ENCODE data around the gene FAM8A1. TPM values are rescaled to one million over a fixed set of nuclear protein-coding genes. Genes with fewer than 3 reads are reported as not detected.

The FAM8A1 gene
- total RNA-seq, 1 experiment from 2014 or later, result 13.4 TPM

DNA sequence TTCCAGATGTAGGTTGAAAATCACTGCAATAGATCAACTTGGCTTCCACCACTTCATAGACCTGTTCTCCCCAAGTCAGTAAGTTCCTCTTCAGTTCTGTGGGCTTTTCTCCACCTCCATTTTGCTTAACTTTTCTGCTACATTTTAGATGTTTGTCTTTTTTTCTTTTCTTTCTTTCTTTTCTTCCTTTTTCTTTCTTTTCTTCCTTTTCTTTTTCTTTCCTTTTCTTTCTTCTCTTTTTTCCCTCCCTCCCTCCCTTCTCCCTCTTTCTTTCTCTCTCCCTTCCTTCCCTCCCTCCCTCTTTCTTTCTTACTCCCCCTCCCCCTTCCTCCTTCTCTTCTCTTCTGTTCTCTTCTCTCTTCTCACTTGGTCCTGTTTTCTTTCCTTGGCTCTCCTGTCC is 6.9 kb upstream of the FAM8A1 start:
- TF ChIP-seq EZH2 (IDR thresholded peaks at IDR 0.05) (no peak), YY1 (IDR thresholded peaks at IDR 0.05; ENCODE audit: extremely low read depth, insufficient replicate concordance, low read depth, low read length) (no peak), EZH2phosphoT487 (IDR thresholded peaks at IDR 0.05; ENCODE audit: borderline replicate concordance) (no peak)
- no peaks in the 10 kb centered on the region for H3K36me3 ChIP-seq (ENCODE audit: control insufficient read depth in 1 of 2, insufficient read depth in 2 of 2, low read length in 2 of 2)
- H3K9ac ChIP-seq (ENCODE audit: low read length), result no peak overlapping the region
- ChIA-PET CTCF (no interaction called here), POLR2A (no interaction called here), RAD21 (ENCODE audit: low non-redundant PET in 1 of 2, low total read pairs in 2 of 2, uncharacterized antibody in 2 of 2, unreplicated experiment in 2 of 2) (no interaction called here)
- H4K20me1 ChIP-seq (ENCODE audit: insufficient read depth), result no peaks in the 10 kb centered on the region
- DNase-seq (ENCODE audit: low read depth, low spot score) (no peak), ATAC-seq (no peak)
- intact Hi-C loops (cut with micrococcal nuclease), result no loop called here
- H3K9me3 ChIP-seq (ENCODE audit: control insufficient read depth in 1 of 2, insufficient read depth in 1 of 2, low read depth in 1 of 2, low read length in 2 of 2), result no peaks in the 10 kb centered on the region
- peaks cover 9 to 14% of the 10 kb centered on the region in 2 experiments; a peak in 3 of 4 replicates for H3K4me1 ChIP-seq (ENCODE audit: control insufficient read depth in 1 of 2, insufficient read depth in 2 of 2, low read length in 2 of 2)
- no peak overlapping the region for H3K27ac ChIP-seq (ENCODE audit: low read depth, low read length)
- H3K4me3 ChIP-seq (replicated peaks in 1 of 2; ENCODE audit: low read depth in 1 of 2, low read length in 2 of 2), result no peak overlapping the region
- no peaks in the 10 kb centered on the region for H3K79me2 ChIP-seq (ENCODE audit: insufficient read depth, low read length)
- no peaks in the 10 kb centered on the region for H3K9me2 ChIP-seq (ENCODE audit: insufficient read depth)
- H2AFZ ChIP-seq (ENCODE audit: low read depth, low read length, poor library complexity, severe bottlenecking), result no peak overlapping the region
- no peak overlapping the region for H3K4me2 ChIP-seq (ENCODE audit: low read length)
- BruUV-seq (replicated peaks), result no TSS peak
- H3K27me3 ChIP-seq (ENCODE audit: insufficient read depth, low read length), result no peaks in the 10 kb centered on the region

DNA sequence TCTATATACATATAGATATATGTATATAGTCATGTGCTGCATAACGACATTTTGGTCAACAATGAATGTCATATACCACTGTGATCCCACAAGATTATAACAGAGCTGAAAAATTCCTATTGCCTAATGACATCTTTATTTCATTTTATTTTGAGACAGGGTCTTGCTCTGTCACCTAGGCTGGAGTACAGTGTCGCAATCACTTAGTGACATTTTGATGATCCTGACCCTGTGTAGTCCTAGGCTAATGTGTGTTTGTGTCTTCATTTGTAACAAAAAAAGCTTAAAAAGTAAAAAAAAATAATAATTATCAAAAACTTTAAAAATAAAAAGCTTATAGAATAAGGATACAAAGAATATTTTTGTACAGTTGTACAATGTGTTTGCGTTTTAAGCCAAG is 4.0 kb upstream of the FAM8A1 start:
- Histone ChIP-seq H3K4me3 (replicated peaks in 1 of 2; ENCODE audit: low read depth in 1 of 2, low read length in 2 of 2) (no peak overlapping the region), H3K27me3 (ENCODE audit: insufficient read depth, low read length) (no peaks in the 10 kb centered on the region), H3K79me2 (ENCODE audit: insufficient read depth, low read length) (0 out of 2 replicates have a peak, but pooled peaks cover 2% of the 10 kb centered on the region), H3K36me3 (ENCODE audit: control insufficient read depth in 1 of 2, insufficient read depth in 2 of 2, low read length in 2 of 2) (no peaks in the 10 kb centered on the region), H3K27ac (ENCODE audit: low read depth, low read length) (no peak overlapping the region), H3K9ac (ENCODE audit: low read length) (no peak overlapping the region), H2AFZ (ENCODE audit: low read depth, low read length, poor library complexity, severe bottlenecking) (no peak overlapping the region), H3K9me3 (ENCODE audit: control insufficient read depth in 1 of 2, insufficient read depth in 1 of 2, low read depth in 1 of 2, low read length in 2 of 2) (no peaks in the 10 kb centered on the region), H3K9me2 (ENCODE audit: insufficient read depth) (no peaks in the 10 kb centered on the region), H3K4me1 (ENCODE audit: control insufficient read depth in 1 of 2, insufficient read depth in 2 of 2, low read length in 2 of 2) (peaks cover 0 to 7% of the 10 kb centered on the region in 2 experiments; a peak in 2 of 4 replicates), H4K20me1 (ENCODE audit: insufficient read depth) (no peaks in the 10 kb centered on the region), H3K4me2 (ENCODE audit: low read length) (no peak overlapping the region)
- ChIA-PET RAD21 (ENCODE audit: low non-redundant PET in 1 of 2, low total read pairs in 2 of 2, uncharacterized antibody in 2 of 2, unreplicated experiment in 2 of 2) (no interaction called here), CTCF (no interaction called here), POLR2A (no interaction called here)
- BruUV-seq (replicated peaks), result no TSS peak
- intact Hi-C loops (cut with micrococcal nuclease), result no loop called here
- no peak for DNase-seq (ENCODE audit: low read depth, low spot score)
- ATAC-seq, result no peak
- TF ChIP-seq EZH2 (IDR thresholded peaks at IDR 0.05), result no peak
- TF ChIP-seq SP1 (IDR thresholded peaks at IDR 0.05; ENCODE audit: low read depth), result no peak
- no peak for TF ChIP-seq ELF1 (IDR thresholded peaks at IDR 0.05; ENCODE audit: borderline replicate concordance, low read depth)
- TF ChIP-seq CBX3 (IDR thresholded peaks at IDR 0.05; ENCODE audit: low read depth), result no peak
- TF ChIP-seq RAD21 (IDR thresholded peaks at IDR 0.05; ENCODE audit: low read depth), result no peak
- TF ChIP-seq, protein P1, sequence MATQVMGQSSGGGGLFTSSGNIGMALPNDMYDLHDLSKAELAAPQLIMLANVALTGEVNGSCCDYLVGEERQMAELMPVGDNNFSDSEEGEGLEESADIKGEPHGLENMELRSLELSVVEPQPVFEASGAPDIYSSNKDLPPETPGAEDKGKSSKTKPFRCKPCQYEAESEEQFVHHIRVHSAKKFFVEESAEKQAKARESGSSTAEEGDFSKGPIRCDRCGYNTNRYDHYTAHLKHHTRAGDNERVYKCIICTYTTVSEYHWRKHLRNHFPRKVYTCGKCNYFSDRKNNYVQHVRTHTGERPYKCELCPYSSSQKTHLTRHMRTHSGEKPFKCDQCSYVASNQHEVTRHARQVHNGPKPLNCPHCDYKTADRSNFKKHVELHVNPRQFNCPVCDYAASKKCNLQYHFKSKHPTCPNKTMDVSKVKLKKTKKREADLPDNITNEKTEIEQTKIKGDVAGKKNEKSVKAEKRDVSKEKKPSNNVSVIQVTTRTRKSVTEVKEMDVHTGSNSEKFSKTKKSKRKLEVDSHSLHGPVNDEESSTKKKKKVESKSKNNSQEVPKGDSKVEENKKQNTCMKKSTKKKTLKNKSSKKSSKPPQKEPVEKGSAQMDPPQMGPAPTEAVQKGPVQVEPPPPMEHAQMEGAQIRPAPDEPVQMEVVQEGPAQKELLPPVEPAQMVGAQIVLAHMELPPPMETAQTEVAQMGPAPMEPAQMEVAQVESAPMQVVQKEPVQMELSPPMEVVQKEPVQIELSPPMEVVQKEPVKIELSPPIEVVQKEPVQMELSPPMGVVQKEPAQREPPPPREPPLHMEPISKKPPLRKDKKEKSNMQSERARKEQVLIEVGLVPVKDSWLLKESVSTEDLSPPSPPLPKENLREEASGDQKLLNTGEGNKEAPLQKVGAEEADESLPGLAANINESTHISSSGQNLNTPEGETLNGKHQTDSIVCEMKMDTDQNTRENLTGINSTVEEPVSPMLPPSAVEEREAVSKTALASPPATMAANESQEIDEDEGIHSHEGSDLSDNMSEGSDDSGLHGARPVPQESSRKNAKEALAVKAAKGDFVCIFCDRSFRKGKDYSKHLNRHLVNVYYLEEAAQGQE (IDR thresholded peaks at IDR 0.05; ENCODE audit: low read depth), result no peak

Data from HCT116 (cell line).